Heart left ventricle (tissue), 16 donors: ENCODE results near the gene STATH. TPM values are rescaled to one million over a fixed set of nuclear protein-coding genes. Genes with fewer than 3 reads are reported as not detected.

Experiments used
- ATAC-seq, 4 donors: fragments of 200-7000 bp; cut with Tn5 transposase; one replicate each; pipeline ENCODE4 v1.9.1; 2020 to 2022; ENCODE audit warnings: moderate library complexity in 4 of 4, mild to moderate bottlenecking in 3 of 4, moderate number of reproducible peaks in 1 of 4
- DNase-seq, 5 donors: peaks; one replicate each; pipeline ENCODE4 v3.0.0-alpha.2; 2020
- H3K27ac ChIP-seq, 12 donors: fragments of 200-600 bp; sonication (generic) in 4 of 12; one replicate each; pipeline versions ENCODE4 v1.5.0 to v1.8.0; 2016 to 2022; ENCODE audit warnings: mild to moderate bottlenecking in 2 of 12
- H3K27me3 ChIP-seq, 9 donors: fragments of 200-600 bp; sonication (generic) in 2 of 9; one replicate each; pipeline versions ENCODE4 v1.5.1 to v1.8.0; 2016 to 2022; ENCODE audit warnings: mild to moderate bottlenecking in 3 of 9
- H3K36me3 ChIP-seq, 9 donors: fragments of 200-600 bp; sonication (generic) in 2 of 9; one replicate each; pipeline versions ENCODE4 v1.5.0 to v1.8.0; 2018 to 2022; ENCODE audit warnings: mild to moderate bottlenecking in 2 of 9
- H3K4me1 ChIP-seq, 12 donors: fragments of 200-600 bp; sonication (generic) in 4 of 12; one replicate each; pipeline versions ENCODE4 v1.5.0 to v1.8.0; 2016 to 2022; ENCODE audit warnings: mild to moderate bottlenecking in 3 of 12
- H3K4me3 ChIP-seq, 12 donors: fragments of 200-600 bp; sonication (generic) in 4 of 12; one replicate each; pipeline versions ENCODE4 v1.5.0 to v1.8.0; 2017 to 2022; ENCODE audit warnings: mild to moderate bottlenecking in 9 of 12, moderate library complexity in 4 of 12
- H3K9me3 ChIP-seq, 12 donors: fragments of 200-600 bp; sonication (generic) in 4 of 12; one replicate each; pipeline versions ENCODE4 v1.5.0 to v1.8.0; 2016 to 2022; ENCODE audit warnings: mild to moderate bottlenecking in 1 of 12
- CTCF ChIP-seq, 12 donors: fragments of 200-600 bp; sonication (generic) in 4 of 12; IDR thresholded peaks; one replicate each; pipeline versions ENCODE4 v1.5.0 to v1.8.0; 2018 to 2022; ENCODE audit warnings: antibody characterized with exemption in 12 of 12, mild to moderate bottlenecking in 5 of 12
- POLR2A ChIP-seq, 2 donors: fragments of 450-650 bp; IDR thresholded peaks; one replicate each; pipeline ENCODE4 v1.6.1; 2017; ENCODE audit warnings: antibody characterized with exemption in 2 of 2, mild to moderate bottlenecking in 2 of 2, moderate library complexity in 2 of 2
- WGBS, 4 donors: extraction: QIAGEN DNeasy Blood & Tissue Kit in 2 of 4; methylation state at CpG; one replicate each; pipeline versions ENCODE4 v1.1.5 to v1.1.7; 2013 to 2018; 5-methylcytosine and 5-hydroxymethylcytosine counted together
- intact Hi-C, 10 donors: fragments of 100-400 bp; cut with DNase I; formaldehyde crosslinking; loops; one replicate each; pipeline versions ENCODE4 v1.11.1 to v1.14.2; 2022
- polyA plus RNA-seq, 2 donors: library from polyadenylated mRNA; stranded (reverse); fragments of 200-250 nt; gene quantifications; one replicate each; pipeline ENCODE4 v1.2.3, GENCODE V29; 2013
- total RNA-seq, 9 donors: library from RNA; depleted of rRNA in 2 of 9; stranded (reverse); fragments of >200 nt in 2 of 9; fragmentation: NEBNext Ultra II Directional in 3 of 9; extraction: Animal tissue kit (Norgen Biotek cat#: 25700) in 3 of 9; gene quantifications; one replicate each; pipeline versions ENCODE4 v1.1.0 to v1.2.4, GENCODE V29; 2016 to 2023
- donor health status: ischemic (EF 13 %, LVEDD 7.1; RV severe dilation, severe dysfunction).
- donor health status: healthy with polysubstance abuse.
- donor health status: DM: no; HTN: yes; CAD: no.
- donor health status: DM: no; HTN: no; CAD: no.
- donor health status: ischemic (EF 25% LVEDD 6.9; RV normal size, moderate dysfunction).
- donor health status: ischemic (EF 25% LVEDD 5.7; RV mildly dilated, moderate dysfunction).
- donor health status: healthy.
- donor health status: DM: yes; HTN: yes; CAD: no.
- donor health status: ischemic (EF 35%, LVEDD 5.7; RV mildly dilated, moderate dysfunction).
- donor health status: nonischemic (EF 11% LVEDD 7.7; RV severe dilation, severe dysfunction).
- donor health status: DM: yes; HTN: yes; CAD: no.
- donor health status: PGD.
- donor health status: ischemic (EF 29% LVEDD 5.4; RV normal size, mild dysfunction).
- donor health status: nonischemic (EF 23%, LVEDD 6.1; RV moderate dilation, normal function).

STATH gene
- total and polyA plus RNA-seq, 11 donors, result not detected

- TF ChIP-seq CTCF (IDR thresholded peaks at IDR 0.05) (no peak), POLR2A (IDR thresholded peaks at IDR 0.05) (no peak)
These were observed 25.7 kb upstream of the STATH start for GRCh38 chr4:69970071-69970470.

GRCh38 chr4:69974631-69975030, 21.1 kb upstream of the STATH start:
- no peak overlapping the region for H3K27ac ChIP-seq
- H3K4me1 ChIP-seq, result no peaks in the 10 kb centered on the region
- H3K27me3 ChIP-seq, result no peaks in the 10 kb centered on the region
- no peak for TF ChIP-seq CTCF (IDR thresholded peaks at IDR 0.05)
- TF ChIP-seq POLR2A (IDR thresholded peaks at IDR 0.05), result no peak
- DNase-seq (no peak), ATAC-seq (no peak)
- H3K4me3 ChIP-seq, result no peak overlapping the region
- no peaks in the 10 kb centered on the region for H3K9me3 ChIP-seq
- H3K36me3 ChIP-seq, result no peaks in the 10 kb centered on the region
- 73 to 89% (median 87%) methylated on average over 1 of the region's 1 CpG for WGBS, 4 donors
- intact Hi-C loops, result no loop called here

More at GRCh38 chr4:69970071-69970470, 25.7 kb upstream of the STATH start:
- intact Hi-C loops, result no loop called here
- Histone ChIP-seq H3K4me3 (no peak overlapping the region), H3K9me3 (no peaks in the 10 kb centered on the region), H3K27ac (no peak overlapping the region), H3K36me3 (no peaks in the 10 kb centered on the region), H3K4me1 (no peaks in the 10 kb centered on the region), H3K27me3 (no peaks in the 10 kb centered on the region)
- DNase-seq, result no peak
- ATAC-seq, result no peak
- WGBS, 4 donors, result 50 to 59% (median 55%) methylated on average over 1 of the region's 1 CpG

GRCh38 chr4:69977582-69977981, 18.2 kb upstream of the STATH start:
- intact Hi-C loops, result no loop called here
- no peaks in the 10 kb centered on the region for H3K36me3 ChIP-seq
- TF ChIP-seq CTCF (IDR thresholded peaks at IDR 0.05) (no peak), POLR2A (IDR thresholded peaks at IDR 0.05) (no peak)
- ATAC-seq (no peak), DNase-seq (no peak)
- no peaks in the 10 kb centered on the region for H3K27me3 ChIP-seq
- H3K27ac ChIP-seq, result no peak overlapping the region
- no peak overlapping the region for H3K4me3 ChIP-seq
- no peaks in the 10 kb centered on the region for H3K9me3 ChIP-seq
- H3K4me1 ChIP-seq, result no peaks in the 10 kb centered on the region

- intact Hi-C loops, result no loop called here
- 24 to 37% (median 25%) methylated on average over 2 of the region's 2 CpGs for WGBS, 4 donors
- Histone ChIP-seq H3K9me3 (no peaks in the 10 kb centered on the region), H3K27ac (no peak overlapping the region), H3K36me3 (no peaks in the 10 kb centered on the region), H3K4me3 (no peak overlapping the region), H3K4me1 (no peaks in the 10 kb centered on the region), H3K27me3 (no peaks in the 10 kb centered on the region)
- ATAC-seq (no peak), DNase-seq (no peak)
- TF ChIP-seq CTCF (IDR thresholded peaks at IDR 0.05) (no peak), POLR2A (IDR thresholded peaks at IDR 0.05) (no peak)
These were observed 11.7 kb upstream of the STATH start for GRCh38 chr4:69984030-69984443.
